Adipocyte (in vitro differentiated cells): ENCODE measurements around the gene TMEM212.
A peak's percentile ranks its signal among the peaks of the same experiment; 100 is the strongest.

Source experiments
- DNase-seq: peaks from one replicate; pipeline ENCODE4 v3.0.0-alpha.2; 2015; ENCODE audit warnings: low read depth
- H3K27me3 ChIP-seq: replicated peaks from 2 replicates; pipeline ENCODE4 v1.7.0; 2013; ENCODE audit warnings: mild to moderate bottlenecking, low read length, moderate library complexity; ENCODE audit not compliant: control insufficient read depth, insufficient read depth
- H3K36me3 ChIP-seq: 2 replicates; pipeline ENCODE4 v1.7.0; 2013; ENCODE audit warnings: low read length, mild to moderate bottlenecking, moderate library complexity; ENCODE audit not compliant: control insufficient read depth, insufficient read depth, severe bottlenecking
- H3K4me1 ChIP-seq: 2 replicates; pipeline ENCODE4 v1.7.0; 2013; ENCODE audit warnings: mild to moderate bottlenecking, low read length, moderate library complexity; ENCODE audit not compliant: control insufficient read depth, insufficient read depth
- H3K4me3 ChIP-seq: 2 replicates; pipeline ENCODE4 v1.7.0; 2013; ENCODE audit warnings: mild to moderate bottlenecking, low read length, moderate library complexity
- H3K9ac ChIP-seq: 2 replicates; pipeline ENCODE4 v1.7.0; 2013; ENCODE audit warnings: mild to moderate bottlenecking, low read length, moderate library complexity
- H3K9me3 ChIP-seq: 2 replicates; pipeline ENCODE4 v1.7.0; 2013; ENCODE audit warnings: mild to moderate bottlenecking, low read length, moderate library complexity; ENCODE audit not compliant: control insufficient read depth

TMEM212 gene

DNA sequence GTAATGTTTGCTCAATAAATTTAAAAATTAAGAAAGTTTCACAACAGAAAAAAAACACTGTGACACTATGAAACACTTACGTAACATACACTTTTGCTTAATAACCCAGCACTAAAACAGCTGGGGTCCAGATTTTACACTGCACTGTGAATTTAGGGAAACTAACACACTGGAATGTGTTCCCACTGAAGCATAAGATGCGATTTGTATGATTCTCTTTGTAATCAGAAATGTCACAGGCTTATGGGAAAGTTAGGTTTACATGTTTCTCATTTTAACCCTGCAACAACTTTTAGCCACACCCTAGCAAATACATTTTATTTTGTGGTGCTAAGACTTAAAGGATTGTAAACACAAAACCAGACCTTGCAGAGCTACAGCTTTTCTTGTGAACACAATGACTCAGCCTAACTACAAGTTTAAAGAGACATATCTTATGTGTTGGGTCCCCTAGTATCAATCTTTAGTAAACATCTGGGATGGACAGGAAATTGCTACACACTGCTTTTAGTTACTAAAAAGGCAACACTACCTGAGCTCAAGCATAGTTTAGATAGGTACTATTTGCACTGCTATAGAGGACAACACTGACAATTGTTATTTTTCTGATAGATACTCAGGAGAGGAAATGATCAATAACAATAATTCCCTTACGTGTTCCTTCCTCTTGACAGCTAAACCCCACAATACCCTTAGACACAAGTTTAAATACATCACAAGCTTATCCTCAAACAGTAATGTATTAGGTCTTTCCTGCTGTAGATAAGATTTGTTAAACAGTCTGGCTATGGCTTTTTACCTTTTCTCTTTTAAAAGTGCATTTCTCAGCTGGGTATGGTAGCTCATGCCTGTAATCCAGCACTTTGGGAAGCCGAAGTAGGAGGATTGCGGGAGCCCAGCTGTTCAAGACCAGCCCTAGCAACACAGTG lies 36.7 kb upstream of the TMEM212 start:
- H3K9ac ChIP-seq, result peak overlapping the region; percentile 53
- no peaks in the 10 kb centered on the region for H3K9me3 ChIP-seq
- H3K36me3 ChIP-seq, result no peaks in the 10 kb centered on the region
- DNase-seq, result peak; percentile 88
- peaks cover 61% of the 10 kb centered on the region for H3K4me1 ChIP-seq
- peak overlapping the region; percentile 5 for H3K4me3 ChIP-seq
- no peaks in the 10 kb centered on the region for H3K27me3 ChIP-seq

DNA sequence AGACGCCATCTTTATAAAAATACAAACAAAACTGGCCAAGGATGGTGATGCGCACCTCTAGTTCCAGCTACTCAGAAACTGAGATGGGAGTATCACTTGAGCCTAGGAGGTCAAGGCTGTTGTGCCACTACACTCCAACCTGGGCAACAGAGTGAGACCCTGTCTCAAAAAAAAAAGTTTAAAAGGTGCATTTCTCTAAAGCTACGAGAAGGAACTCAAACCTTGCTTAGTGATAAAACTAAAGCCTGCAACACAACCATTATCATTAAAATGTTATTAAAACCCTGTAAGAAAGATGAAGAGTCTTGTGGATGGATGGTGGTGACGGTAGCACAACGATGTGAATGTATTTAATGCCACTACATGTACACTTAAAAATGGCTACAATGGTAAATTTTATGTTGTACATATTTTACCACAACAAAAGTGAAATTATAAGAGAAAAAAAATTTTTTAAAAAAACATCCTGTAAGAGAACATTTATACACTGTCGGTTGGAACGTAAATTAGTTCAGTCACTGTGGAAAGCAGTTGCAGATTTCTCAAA lies 35.9 kb upstream of the TMEM212 start:
- Histone ChIP-seq H3K9ac (no peak overlapping the region), H3K9me3 (no peaks in the 10 kb centered on the region), H3K36me3 (no peaks in the 10 kb centered on the region), H3K4me1 (peaks cover 59% of the 10 kb centered on the region), H3K4me3 (no peak overlapping the region), H3K27me3 (no peaks in the 10 kb centered on the region)
- DNase-seq, result no peak

DNA sequence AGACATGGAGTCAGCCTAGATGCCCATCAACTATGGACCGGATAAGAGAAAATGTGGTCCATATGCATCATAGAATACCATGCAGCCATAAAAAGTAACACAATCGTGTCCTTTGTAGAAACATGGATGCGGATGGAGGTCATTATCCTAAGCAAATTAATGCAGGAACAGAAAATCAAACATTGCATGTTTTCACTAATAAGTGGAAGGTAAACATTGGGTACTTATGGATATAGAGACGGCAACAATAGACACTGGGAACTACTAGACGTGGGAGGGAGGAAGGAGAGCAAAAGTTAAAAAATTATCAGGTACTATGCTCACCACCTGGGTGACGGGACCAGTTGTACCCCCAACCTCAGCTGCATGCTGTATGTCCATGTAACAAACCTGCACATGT lies 35.3 kb upstream of the TMEM212 start:
- Histone ChIP-seq H3K4me1 (peaks cover 60% of the 10 kb centered on the region), H3K27me3 (no peaks in the 10 kb centered on the region), H3K9ac (no peak overlapping the region), H3K4me3 (no peak overlapping the region), H3K9me3 (no peaks in the 10 kb centered on the region), H3K36me3 (no peaks in the 10 kb centered on the region)
- no peak for DNase-seq

DNA sequence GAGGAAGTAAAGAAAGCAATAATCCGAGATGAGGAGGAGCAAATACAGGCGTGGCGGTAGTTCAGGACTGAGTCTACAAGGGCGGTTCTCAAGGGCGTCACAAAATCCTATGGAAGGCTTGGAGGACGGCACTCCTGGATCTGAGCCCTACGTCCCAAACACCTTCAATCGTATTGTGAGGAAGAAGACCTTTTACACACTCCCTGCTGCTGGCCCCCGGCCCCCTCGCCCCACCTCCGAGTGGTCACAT lies 33.6 kb upstream of the TMEM212 start:
- Histone ChIP-seq H3K36me3 (no peaks in the 10 kb centered on the region), H3K9ac (peak overlapping the region; percentile 87), H3K4me1 (peaks cover 68% of the 10 kb centered on the region), H3K27me3 (no peaks in the 10 kb centered on the region), H3K4me3 (peak overlapping the region; percentile 86), H3K9me3 (no peaks in the 10 kb centered on the region)
- DNase-seq, result no peak

DNA sequence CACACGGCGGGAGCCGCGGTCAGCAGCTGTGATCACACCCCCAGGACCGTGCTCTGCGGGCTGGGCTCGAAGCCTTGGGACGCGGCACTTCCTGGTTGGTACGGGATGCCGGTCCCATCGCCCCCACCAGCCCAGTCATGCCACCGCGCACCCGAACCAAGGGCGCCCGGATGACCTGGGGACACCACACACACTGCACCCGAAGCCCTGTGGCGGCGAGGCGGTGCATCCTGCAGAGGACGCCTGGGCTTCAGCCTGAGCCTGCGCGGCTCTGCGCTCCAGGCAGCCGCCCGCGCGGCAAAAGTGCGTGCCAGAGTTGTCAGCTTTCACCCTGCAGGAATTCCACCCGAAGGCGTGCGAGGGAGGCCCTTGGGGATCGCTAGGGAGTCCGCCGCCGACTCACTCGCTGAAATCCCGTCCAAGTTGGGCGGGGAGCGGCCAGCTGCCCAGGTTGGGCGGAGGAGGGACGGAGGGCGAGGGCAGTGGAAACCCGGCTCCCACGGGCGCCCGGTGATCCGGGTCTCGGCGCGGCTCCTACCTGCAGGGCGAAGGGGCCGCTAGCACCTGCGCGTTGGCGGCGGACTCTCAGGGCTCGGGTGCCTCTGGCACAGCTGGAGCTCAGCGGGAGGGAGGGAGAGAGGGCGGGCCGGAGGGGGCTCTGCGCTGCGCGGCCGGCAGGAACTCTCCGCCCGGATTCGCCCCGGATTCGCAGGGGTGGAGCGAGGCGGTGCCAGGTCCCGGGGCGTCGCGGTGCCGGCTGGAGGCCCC lies 33.1 kb upstream of the TMEM212 start, which contains the start of gene PLD1:
Gene PLD1 (minus strand): TSS at position 623 of the 768 bp plus-strand sequence. CDS start 72,432 bp downstream, outside the sequence.
- Histone ChIP-seq H3K4me1 (peaks cover 63% of the 10 kb centered on the region), H3K9ac (peak within 1 kb of the TSS; percentile 87), H3K9me3 (no peaks in the 10 kb centered on the region), H3K27me3 (no peaks in the 10 kb centered on the region), H3K36me3 (no peaks in the 10 kb centered on the region), H3K4me3 (peak within 1 kb of the TSS; percentile 86)
- peak; percentile 97 for DNase-seq

DNA sequence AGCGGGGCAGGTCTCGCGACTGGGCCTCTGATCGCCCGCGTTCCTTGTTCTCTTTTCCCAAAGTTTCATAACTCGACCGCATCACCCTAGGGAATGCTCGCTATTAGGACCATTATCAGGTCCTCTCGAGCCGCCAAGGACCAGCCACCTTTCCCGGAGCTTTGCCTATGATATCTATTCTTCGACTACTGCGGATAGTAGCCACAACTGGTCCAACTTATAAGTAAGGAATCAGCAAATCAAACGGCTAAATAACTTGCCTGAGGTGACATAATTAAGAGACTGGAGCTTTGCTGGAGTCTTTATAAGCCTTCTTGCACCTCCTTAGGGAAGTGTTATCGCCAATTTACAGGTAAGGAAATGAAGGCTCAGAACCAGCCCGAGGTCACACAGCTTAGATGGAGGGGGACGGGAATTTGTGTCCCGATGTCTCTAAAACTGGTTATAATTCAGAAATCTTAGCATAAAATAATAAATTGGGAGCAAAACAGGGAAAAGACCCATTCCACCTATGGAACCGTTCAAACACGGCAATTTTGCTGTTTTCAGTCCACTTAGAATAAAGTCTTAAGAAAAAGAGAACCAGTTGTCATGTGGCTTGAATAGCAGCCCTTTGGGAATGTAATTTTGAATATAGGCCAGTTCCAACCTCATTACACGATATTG lies 32.4 kb upstream of the TMEM212 start:
- H3K36me3 ChIP-seq, result no peaks in the 10 kb centered on the region
- peak overlapping the region; percentile 86 for H3K4me3 ChIP-seq
- no peaks in the 10 kb centered on the region for H3K9me3 ChIP-seq
- no peaks in the 10 kb centered on the region for H3K27me3 ChIP-seq
- no peak for DNase-seq
- H3K9ac ChIP-seq, result peak overlapping the region; percentile 87
- H3K4me1 ChIP-seq, result peaks cover 58% of the 10 kb centered on the region

DNA sequence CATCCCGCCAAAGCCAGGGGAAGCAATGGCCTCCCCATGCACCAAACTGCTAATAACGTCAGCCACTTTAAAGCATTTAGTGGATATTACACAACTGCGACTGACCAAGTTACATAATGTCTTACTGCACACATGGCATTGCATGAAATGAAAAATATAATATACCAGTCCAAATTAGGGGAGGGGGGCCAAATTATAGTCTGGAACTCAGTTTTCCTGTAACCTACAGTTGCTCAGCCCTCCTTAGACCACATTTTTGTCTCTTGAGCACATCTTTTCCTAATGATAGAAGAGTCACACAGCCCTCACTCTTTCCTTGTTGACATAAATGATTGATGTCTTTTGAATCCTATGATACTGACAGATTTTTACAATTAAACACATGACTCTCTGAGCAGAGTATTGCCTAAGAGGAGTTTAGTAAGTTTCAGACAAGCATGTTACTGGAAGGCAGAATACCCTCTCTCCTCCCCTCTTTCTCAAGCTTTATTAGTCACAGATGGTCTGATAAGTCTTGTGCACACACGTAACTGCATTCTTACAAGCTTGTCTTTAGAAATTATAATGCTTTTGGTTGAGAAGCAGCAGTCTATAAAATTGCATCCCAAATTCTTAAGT lies 31.7 kb upstream of the TMEM212 start:
- H3K4me3 ChIP-seq, result peak overlapping the region; percentile 86

DNA sequence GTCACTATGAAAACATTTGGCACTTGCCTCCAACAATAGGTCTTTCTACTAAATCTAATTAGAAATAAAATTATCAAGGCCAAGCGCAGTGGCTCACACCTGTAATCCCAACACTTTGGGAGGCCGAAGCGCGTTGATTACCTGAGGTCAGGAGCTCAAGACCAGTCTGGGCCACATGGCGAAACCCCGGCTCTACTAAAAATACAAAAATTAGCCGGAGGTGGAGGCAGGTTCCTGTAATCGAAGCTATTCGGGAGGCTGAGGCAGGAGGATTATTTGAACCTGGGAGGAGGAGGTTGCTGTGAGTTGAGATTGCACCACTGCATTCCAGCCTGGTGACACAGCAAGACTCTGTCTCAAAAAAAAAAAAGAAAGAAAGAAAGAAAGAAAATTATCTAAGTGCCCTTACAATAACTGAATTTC lies 31.2 kb upstream of the TMEM212 start:
- H3K9ac ChIP-seq, result peak overlapping the region; percentile 48
- peak; percentile 78 for DNase-seq
- H3K9me3 ChIP-seq, result no peaks in the 10 kb centered on the region
- H3K36me3 ChIP-seq, result no peaks in the 10 kb centered on the region
- no peaks in the 10 kb centered on the region for H3K27me3 ChIP-seq
- peak overlapping the region; percentile 18 for H3K4me3 ChIP-seq
- peaks cover 57% of the 10 kb centered on the region for H3K4me1 ChIP-seq

More for the DNA sequence above, 31.7 kb upstream of the TMEM212 start:
- no peaks in the 10 kb centered on the region for H3K27me3 ChIP-seq
- H3K4me1 ChIP-seq, result peaks cover 58% of the 10 kb centered on the region
- DNase-seq, result peak; percentile 97
- H3K9me3 ChIP-seq, result no peaks in the 10 kb centered on the region
- no peaks in the 10 kb centered on the region for H3K36me3 ChIP-seq
- peak overlapping the region; percentile 87 for H3K9ac ChIP-seq

DNA sequence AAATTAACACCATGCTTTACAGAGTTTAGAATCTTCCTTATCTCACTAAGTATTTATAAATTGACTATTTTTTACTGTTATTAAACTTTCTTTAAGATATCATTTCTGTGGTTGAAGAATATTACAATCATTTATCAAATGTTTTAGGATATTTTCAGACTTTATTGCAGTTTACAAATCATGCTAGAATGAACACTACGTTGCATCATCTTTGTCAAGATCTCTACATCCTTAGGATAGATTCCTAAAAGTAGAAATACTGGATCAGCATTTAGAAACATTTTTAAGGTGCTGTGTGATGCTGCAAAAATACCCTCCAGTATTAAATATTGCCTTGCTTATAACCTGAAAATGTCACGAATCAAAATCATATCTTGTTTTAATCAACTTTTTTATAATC lies 30.3 kb upstream of the TMEM212 start:
- Histone ChIP-seq H3K4me1 (peaks cover 56% of the 10 kb centered on the region), H3K4me3 (no peak overlapping the region), H3K27me3 (no peaks in the 10 kb centered on the region), H3K9me3 (peaks cover 3% of the 10 kb centered on the region), H3K9ac (no peak overlapping the region), H3K36me3 (no peaks in the 10 kb centered on the region)
- peak; percentile 57 for DNase-seq

DNA sequence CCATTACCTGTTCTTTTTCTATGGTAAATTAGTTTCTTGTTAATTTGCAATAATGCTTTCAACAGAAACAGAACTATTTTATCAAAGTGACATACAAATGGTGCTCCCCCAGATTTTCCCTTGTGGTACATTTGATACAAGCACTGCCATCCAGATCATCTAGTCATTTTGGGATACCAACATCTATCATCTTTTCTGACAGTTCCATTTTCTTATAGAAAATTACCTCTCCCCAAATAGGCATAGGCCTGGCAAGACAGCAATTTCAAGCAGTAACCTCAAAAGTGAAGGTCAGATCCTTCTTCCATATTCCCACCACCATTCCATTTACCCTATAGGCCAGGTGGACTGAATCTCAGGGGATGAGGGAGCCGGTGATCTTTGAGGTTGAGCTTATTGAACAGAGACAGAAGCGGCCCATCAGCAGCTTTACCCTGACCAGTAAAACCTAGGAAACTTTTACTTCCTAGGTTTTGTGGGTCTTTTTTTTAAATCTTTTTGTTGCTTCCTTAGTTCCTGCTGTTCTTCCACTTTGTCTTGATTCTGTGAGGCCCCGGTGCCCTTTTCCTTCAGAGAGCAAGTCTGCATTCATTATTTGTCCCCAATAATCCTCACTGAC lies 29.8 kb upstream of the TMEM212 start:
- H3K36me3 ChIP-seq, result no peaks in the 10 kb centered on the region
- H3K4me3 ChIP-seq, result no peak overlapping the region
- H3K9me3 ChIP-seq, result peaks cover 3% of the 10 kb centered on the region
- H3K4me1 ChIP-seq, result peaks cover 56% of the 10 kb centered on the region
- no peak overlapping the region for H3K9ac ChIP-seq
- no peaks in the 10 kb centered on the region for H3K27me3 ChIP-seq
- DNase-seq, result no peak
